WI38 (cell line): ENCODE results near the gene RRBP1.

Experiments
- H3K4me3 ChIP-seq: 2 replicates; pipeline ENCODE4 v1.5.1; 2011; ENCODE audit warnings: low read depth, mild to moderate bottlenecking, control low read depth, low read length
- CTCF ChIP-seq: IDR thresholded peaks from 2 replicates; pipeline ENCODE4 v1.5.1; 2012; ENCODE audit warnings: low read depth, mild to moderate bottlenecking, control low read depth, low read length

RRBP1 gene

GRCh38 chr20:17655865-17656479, 26.1 kb downstream of the RRBP1 start:
- H3K4me3 ChIP-seq, result no peak overlapping the region
- TF ChIP-seq CTCF, result no peak

- TF ChIP-seq CTCF, result no peak
These were observed 26.8 kb downstream of the RRBP1 start for GRCh38 chr20:17655286-17655651.

GRCh38 chr20:17654649-17655285, 27.3 kb downstream of the RRBP1 start:
- peak; percentile 67 for TF ChIP-seq CTCF
- H3K4me3 ChIP-seq, result no peak overlapping the region

More at GRCh38 chr20:17655286-17655651, 26.8 kb downstream of the RRBP1 start:
- no peak overlapping the region for H3K4me3 ChIP-seq

GRCh38 chr20:17653835-17654648, 28.0 kb downstream of the RRBP1 start:
- no peak overlapping the region for H3K4me3 ChIP-seq
- TF ChIP-seq CTCF, result no peak

GRCh38 chr20:17652411-17652810, 29.6 kb downstream of the RRBP1 start:
- no peak for TF ChIP-seq CTCF
- no peak overlapping the region for H3K4me3 ChIP-seq

GRCh38 chr20:17651760-17652388, 30.2 kb downstream of the RRBP1 start:
- no peak for TF ChIP-seq CTCF
- no peak overlapping the region for H3K4me3 ChIP-seq
